ENCODE measurements around the gene UST. TPM values are rescaled to one million over a fixed set of nuclear protein-coding genes. Genes with fewer than 3 reads are reported as not detected.
A peak's percentile ranks its signal among the peaks of the same experiment; 100 is the strongest.

Gene UST
- total RNA-seq, 1 experiment from 2014 or later: 32.1 TPM

- TF ChIP-seq USF1 (CRISPR knock-in tag; IDR thresholded peaks at IDR 0.05): no peak
- no peak for TF ChIP-seq NR2C2 (CRISPR knock-in tag; IDR thresholded peaks at IDR 0.05)
- no peak for TF ChIP-seq ZBTB43 (CRISPR knock-in tag; IDR thresholded peaks at IDR 0.05)
- no peak for TF ChIP-seq ZSCAN18 (CRISPR knock-in tag; IDR thresholded peaks at IDR 0.05)
- TF ChIP-seq NFYB (CRISPR knock-in tag; conservative IDR thresholded peaks at IDR 0.05; ENCODE audit: low read depth): no peak
- no peak for TF ChIP-seq ZNF219 (CRISPR knock-in tag; IDR thresholded peaks at IDR 0.05; ENCODE audit: borderline replicate concordance)
- no peak for TF ChIP-seq NFE2L1 (CRISPR knock-in tag; IDR thresholded peaks at IDR 0.05)
- TF ChIP-seq FOXK1 (CRISPR knock-in tag; IDR thresholded peaks at IDR 0.05): no peak
- no peak for TF ChIP-seq NR1H2 (CRISPR knock-in tag; IDR thresholded peaks at IDR 0.05)
- TF ChIP-seq CREM (CRISPR knock-in tag; IDR thresholded peaks at IDR 0.05): no peak
- no peak for TF ChIP-seq ZNF281 (CRISPR knock-in tag; IDR thresholded peaks at IDR 0.05)
- no peak for TF ChIP-seq PRDM15 (CRISPR knock-in tag; IDR thresholded peaks at IDR 0.05)
- TF ChIP-seq NR3C1 (CRISPR knock-in tag; conservative IDR thresholded peaks at IDR 0.05; ENCODE audit: low read depth): no peak
- TF ChIP-seq ZNF532 (CRISPR knock-in tag; IDR thresholded peaks at IDR 0.05; ENCODE audit: borderline replicate concordance): no peak
- no peak for TF ChIP-seq ZNF512 (CRISPR knock-in tag; IDR thresholded peaks at IDR 0.05; ENCODE audit: borderline replicate concordance)
- no peak for ATAC-seq
- POLR2A ChIA-PET: no interaction called here
- Mint-ChIP-seq H3K36me3 (peaks cover 9% of the 10 kb centered on the region; the same call in 1 of the 2 replicates), H3K27ac (no peak overlapping the region), H3K4me3 (peak overlapping the region; percentile 93), H3K4me1 (peaks cover 60% of the 10 kb centered on the region), H3K9me3 (no peaks in the 10 kb centered on the region), H3K27me3 (ENCODE audit: low read depth) (no peaks in the 10 kb centered on the region; the same call in 1 of the 2 replicates)
- no peak for DNase-seq (ENCODE audit: low spot score)
- CTCF ChIA-PET: interaction anchor here (0.5 kb wide), 1 partner anchor 12 kb away, joined by 3 read pairs; no protein-coding TSS in a partner anchor
Observed at GRCh38 chr6:148749674-148750073, 2.8 kb downstream of the UST start.

Data from WTC11 (cell line).